AG04449 (cell line): ENCODE data around the gene RSPH9.
"Not testable (repeated sequence)": the region's sequence is repeated elsewhere in the genome, so short reads cannot be mapped to it uniquely, and the experiment has no call there.

Experiments
- CTCF ChIA-PET: fragments of 350-600 bp; formaldehyde crosslinking; extraction: SDS; loops from one replicate; lab custom pipeline; 2021; ENCODE audit warnings: antibody characterized with exemption; lab: Yijun Ruan, JAX
- POLR2A ChIA-PET: fragments of 400-600, 350-600 bp; formaldehyde crosslinking; extraction: SDS; loops from one replicate; lab custom pipeline; 2020; ENCODE audit warnings: antibody characterized with exemption, inconsistent platforms; lab: Yijun Ruan, JAX
- DNase-seq: peaks from one replicate; pipeline ENCODE4 v3.0.0-alpha.2; 2010; ENCODE audit warnings: low read depth, low spot score
- H3K4me3 ChIP-seq: 2 replicates; pipeline ENCODE4 v1.5.1; 2011; ENCODE audit warnings: low read depth, mild to moderate bottlenecking, control low read depth, low read length
- TF ChIP-seq, protein P1 (sequence below): IDR thresholded peaks from one replicate; pipeline ENCODE4 v1.5.1; 2011; ENCODE audit warnings: mild to moderate bottlenecking, moderate library complexity, low read length, control low read depth, inconsistent platforms; ENCODE audit not compliant: insufficient read depth; ENCODE audit errors: missing control alignments

Gene RSPH9

DNA sequence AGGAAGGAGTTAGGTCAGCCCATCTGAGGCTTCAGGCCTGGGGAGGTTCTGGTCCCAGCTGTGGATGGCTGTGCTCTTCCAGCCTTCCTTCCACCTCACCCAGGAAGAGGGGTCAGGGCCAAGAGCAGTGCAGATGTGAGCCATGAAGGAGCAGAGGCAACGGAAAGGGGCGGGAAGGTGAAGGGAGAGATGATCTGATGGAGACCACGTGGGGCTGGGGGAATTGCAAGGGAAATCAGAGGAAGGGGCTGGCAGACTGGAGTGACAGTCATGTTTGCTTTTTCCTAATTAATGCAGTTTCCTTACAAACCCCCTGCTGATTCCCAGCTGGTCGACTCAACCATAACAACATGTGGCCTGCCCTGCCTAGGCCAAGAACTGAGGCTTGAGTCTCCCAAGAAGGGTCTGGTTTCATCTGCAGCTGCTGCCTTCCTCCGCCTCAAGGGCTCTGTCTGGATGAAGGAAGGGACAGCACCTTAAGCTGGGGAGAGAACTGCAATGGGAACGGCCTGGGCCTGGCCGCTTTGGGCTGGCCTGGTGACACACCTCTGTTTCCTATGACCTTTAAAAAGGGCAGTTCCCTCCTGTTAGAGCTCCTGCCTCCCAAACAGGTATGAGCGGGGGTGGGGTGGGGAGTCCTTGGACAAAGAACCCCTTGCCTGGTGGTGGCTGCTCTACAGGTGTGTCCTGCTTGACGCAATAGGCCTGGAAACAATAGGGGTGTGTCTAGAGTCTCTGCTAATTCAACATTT, 50.6 kb downstream of the RSPH9 start:
- no peak overlapping the region for H3K4me3 ChIP-seq
- no peak for DNase-seq
- ChIA-PET CTCF (interaction anchor here (0.9 to 1.9 kb wide), 2 partner anchors 28 to 29 kb away, joined by 4 to 5 read pairs; no protein-coding TSS in a partner anchor), POLR2A (no interaction called here)
- TF ChIP-seq, protein P1, sequence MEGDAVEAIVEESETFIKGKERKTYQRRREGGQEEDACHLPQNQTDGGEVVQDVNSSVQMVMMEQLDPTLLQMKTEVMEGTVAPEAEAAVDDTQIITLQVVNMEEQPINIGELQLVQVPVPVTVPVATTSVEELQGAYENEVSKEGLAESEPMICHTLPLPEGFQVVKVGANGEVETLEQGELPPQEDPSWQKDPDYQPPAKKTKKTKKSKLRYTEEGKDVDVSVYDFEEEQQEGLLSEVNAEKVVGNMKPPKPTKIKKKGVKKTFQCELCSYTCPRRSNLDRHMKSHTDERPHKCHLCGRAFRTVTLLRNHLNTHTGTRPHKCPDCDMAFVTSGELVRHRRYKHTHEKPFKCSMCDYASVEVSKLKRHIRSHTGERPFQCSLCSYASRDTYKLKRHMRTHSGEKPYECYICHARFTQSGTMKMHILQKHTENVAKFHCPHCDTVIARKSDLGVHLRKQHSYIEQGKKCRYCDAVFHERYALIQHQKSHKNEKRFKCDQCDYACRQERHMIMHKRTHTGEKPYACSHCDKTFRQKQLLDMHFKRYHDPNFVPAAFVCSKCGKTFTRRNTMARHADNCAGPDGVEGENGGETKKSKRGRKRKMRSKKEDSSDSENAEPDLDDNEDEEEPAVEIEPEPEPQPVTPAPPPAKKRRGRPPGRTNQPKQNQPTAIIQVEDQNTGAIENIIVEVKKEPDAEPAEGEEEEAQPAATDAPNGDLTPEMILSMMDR: no peak

DNA sequence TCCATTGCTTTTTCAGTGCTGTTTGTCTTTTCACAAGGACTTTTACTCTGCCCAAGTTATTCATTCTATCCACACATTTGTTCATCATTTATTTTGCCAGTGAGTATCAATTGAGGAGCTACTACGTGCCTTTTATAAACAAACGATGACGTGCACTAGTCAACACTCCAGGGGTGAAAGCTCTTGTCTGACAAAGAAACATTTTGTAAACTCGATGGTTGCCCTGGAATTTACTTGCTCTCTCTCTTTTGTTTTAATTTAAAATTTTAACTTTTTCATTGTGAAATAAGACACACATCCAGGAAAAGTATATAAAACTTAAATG, 51.1 kb downstream of the RSPH9 start:
- TF ChIP-seq, protein P1: no peak
- ChIA-PET CTCF (interaction anchor here (0.9 to 1.9 kb wide), 2 partner anchors 28 to 29 kb away, joined by 4 to 5 read pairs; no protein-coding TSS in a partner anchor), POLR2A (no interaction called here)
- no peak overlapping the region for H3K4me3 ChIP-seq
- no peak for DNase-seq

DNA sequence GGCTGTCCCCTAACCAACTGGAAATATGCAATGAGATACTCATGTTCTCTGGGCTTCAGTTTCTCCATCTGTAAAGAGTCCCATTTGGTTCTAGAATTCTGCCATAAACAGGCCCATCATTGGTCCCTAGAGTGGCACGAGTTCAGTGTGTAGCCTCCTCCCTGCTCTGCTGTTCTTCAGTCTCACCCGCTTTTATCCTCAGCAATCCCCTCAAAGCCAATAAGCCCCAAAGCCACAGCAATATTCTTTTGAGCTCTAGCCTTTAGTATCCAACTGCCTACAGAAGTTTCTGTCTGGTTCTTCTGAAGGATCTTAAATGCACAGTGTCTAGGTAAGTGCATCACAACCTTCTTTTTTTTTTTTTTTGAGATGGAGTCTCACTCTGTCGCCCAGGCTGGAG, 52.6 kb downstream of the RSPH9 start:
- no peak for DNase-seq
- CTCF ChIA-PET: interaction anchor here (1.5 kb wide), 1 partner anchor 17 kb away, joined by 3 read pairs; no protein-coding TSS in a partner anchor
- POLR2A ChIA-PET: no interaction called here
- no peak overlapping the region for H3K4me3 ChIP-seq
- TF ChIP-seq, protein P1: no peak

DNA sequence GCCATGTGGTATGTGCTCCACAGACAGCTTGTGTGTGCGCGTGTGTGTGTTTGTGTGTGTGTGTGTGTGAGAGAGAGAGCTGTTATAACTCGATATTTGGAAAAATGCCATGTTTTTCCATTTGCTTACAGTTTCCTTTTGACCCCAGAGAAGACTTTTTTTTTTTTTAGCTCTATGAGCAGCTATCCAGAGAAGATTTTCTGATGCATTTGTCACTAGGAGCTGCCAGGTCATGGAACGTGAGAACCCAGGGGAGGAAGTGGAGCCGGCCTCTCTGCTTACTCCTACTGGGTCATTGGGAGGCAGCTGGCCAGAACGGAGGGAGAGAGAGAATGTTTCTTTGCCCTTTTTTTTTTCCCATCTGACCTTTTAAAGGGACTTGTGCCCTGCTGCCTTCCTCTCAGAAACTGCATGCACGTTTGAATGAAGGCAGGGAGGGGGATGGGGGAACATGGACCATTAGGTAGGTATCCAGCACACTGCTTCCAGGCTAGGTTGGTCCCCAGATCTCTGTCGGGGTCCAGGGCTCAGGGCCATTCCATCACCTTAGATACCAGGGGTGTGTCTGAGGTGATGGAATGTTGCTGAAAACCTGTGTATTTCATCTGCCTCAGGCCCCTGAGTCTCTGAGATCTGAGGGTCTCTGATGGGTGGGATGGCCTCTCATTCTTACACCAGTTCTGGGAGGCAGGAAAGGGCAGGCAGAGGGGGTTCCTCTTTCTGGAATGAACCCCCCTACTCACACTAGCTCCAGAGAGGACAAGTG, 53.9 kb downstream of the RSPH9 start:
- no peak overlapping the region for H3K4me3 ChIP-seq
- ChIA-PET CTCF (interaction anchor here (1.5 kb wide), 1 partner anchor 16 kb away, joined by 3 read pairs; no protein-coding TSS in a partner anchor), POLR2A (no interaction called here)
- DNase-seq: no peak
- TF ChIP-seq, protein P1: no peak

DNA sequence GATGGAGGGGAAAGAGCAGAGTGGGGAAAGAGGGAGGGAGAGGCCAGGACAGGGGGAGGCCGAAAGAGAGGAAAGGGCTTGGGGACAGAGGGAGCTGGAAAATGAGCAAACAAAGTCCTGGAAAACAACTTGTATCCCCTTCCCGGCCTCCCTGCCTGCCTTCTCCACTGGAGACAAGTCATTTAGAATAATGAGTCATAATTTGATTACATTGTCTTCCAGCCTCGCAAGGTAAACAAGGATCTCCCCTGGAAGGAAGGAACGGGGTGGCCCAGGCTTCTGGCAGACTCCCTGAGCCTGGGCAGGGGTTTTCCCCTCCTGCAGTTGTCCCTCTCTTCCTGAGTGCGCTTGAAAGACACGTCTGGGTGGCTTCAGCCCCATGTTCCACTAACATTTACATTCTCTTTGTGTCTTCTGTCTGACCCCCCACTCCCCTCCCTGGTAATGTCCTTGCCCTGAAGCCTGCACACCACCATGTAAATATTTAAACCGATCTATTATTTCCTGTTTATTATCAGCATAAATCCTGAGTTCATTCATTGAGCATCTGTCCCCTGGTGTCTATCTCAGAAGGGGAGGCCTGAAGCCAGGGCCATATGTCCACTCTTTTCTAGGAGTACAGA, 54.8 kb downstream of the RSPH9 start:
- no peak overlapping the region for H3K4me3 ChIP-seq
- DNase-seq: no peak
- TF ChIP-seq, protein P1: no peak
- ChIA-PET POLR2A (no interaction called here), CTCF (no interaction called here)

DNA sequence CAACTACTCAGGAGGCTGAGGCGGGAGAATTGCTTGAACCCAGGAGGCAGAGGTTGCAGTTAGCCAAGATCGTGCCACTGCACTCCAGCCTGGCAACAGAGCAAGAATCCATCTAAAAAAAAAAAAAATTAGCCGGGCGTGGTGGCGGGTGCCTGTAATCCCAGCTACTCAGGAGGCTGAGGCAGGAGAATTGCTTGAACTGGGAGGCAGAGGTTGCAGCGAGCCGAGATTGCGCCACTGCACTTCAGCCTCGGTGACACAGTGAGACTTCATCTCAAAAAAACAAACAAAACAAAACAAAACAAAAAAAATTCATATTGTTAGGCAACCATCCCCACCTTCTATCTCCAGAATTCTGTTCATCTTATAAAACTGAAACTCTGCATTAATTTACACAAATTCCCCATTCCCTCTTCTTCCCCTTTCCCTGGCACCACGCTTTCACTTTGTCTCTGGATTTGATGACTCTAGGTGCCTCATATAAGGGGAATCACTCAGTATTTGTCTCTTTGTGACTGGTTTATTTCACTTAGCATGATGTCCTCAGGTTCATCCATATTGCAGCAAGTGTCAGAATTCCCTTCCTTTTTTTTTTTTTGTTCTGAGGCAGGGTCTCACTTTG, 56.2 kb downstream of the RSPH9 start:
- DNase-seq, H3K4me3 ChIP-seq, POLR2A ChIA-PET: not testable (repeated sequence)
- CTCF ChIA-PET: interaction anchor here (0.8 to 1.0 kb wide), 2 partner anchors 68 to 398 kb away, joined by 3 to 4 read pairs; no protein-coding TSS in a partner anchor
